DMS 273 (cell line): ENCODE results near the gene CYP46A1.

ENCODE experiments used
- DNase-seq: peaks from one replicate; lab custom pipeline; 2025; ENCODE audit not compliant: unreplicated experiment; lab: John Stamatoyannopoulos, UW

Gene CYP46A1

DNA sequence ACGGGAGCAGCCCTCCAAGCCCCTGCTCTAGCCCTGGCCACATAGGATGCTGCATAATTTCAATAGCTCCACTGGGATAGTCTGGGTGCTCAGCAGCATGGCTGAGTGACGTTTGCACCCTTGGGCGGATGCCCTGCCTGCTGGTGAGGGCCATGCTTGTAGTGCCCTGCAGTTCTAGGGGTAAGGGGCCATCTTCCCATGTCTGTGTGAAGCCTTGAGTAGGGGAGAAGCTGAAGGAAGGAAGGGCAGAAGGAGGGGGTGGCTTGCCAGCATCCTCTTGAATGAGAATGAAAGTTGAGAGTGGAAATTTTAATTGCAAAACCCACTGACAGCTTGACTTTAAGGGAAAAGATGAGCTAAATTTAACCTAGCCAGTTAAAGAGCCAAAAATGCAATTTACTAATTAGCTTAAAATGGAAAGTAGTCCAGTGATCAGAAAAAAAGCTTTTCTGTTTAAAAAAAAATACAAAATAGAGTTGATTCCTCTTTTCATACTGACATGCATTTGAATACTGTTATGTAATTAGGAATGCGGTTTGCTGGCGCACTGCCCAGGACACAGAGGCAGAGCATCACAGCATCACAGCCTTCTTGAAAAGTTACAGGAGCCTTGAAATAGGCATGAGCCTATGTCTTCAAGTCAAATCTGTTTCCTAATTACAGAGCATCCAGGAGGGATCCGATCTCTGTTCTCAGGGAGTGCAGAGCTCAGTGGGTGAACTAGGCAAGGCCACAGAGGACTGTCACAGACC lies 90.6 kb downstream of the CYP46A1 start:
- peak; percentile 53 for DNase-seq

DNA sequence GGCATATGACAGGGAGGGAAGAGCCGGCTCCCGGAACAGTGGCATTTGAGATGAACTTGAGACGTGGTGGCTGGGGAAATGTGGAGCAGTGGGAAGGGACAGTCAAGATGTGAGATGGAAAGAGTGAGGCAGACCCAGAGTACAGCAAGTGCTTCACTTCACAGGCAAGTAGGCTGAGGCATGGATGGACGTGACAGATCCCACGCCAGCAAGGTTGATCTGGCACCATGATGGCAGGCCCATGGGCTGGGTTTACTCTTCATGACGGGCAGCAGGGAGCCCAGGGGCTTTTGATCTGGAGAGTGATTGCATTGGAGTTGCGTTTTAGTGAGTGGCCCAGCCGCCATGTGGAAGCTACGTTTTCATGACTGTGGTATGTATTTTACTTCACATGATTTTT lies 91.3 kb downstream of the CYP46A1 start:
- no peak for DNase-seq
